Testis (tissue), 3 donors: Measurements from ENCODE around the gene ARL6IP4. TPM values are rescaled to one million over a fixed set of nuclear protein-coding genes. Genes with fewer than 3 reads are reported as not detected.

Source experiments
- DNase-seq: peaks from one replicate; pipeline ENCODE4 v3.0.0-alpha.2; 2019
- H3K27ac ChIP-seq, 2 donors: fragments of 200-600 bp; sonication (generic); one replicate each; pipeline ENCODE4 v1.5.1; 2019
- H3K27me3 ChIP-seq: fragments of 200-600 bp; sonication (generic); one replicate; pipeline ENCODE4 v1.5.1; 2019
- H3K36me3 ChIP-seq: fragments of 200-600 bp; sonication (generic); one replicate; pipeline ENCODE4 v1.5.1; 2017; ENCODE audit warnings: low read depth; ENCODE audit errors: missing control alignments
- H3K4me1 ChIP-seq: fragments of 200-600 bp; sonication (generic); one replicate; pipeline ENCODE4 v1.5.1; 2019
- H3K4me3 ChIP-seq, 2 donors: fragments of 200-600 bp; sonication (generic); one replicate each; pipeline ENCODE4 v1.5.1; 2017 to 2019
- H3K9me3 ChIP-seq: fragments of 200-600 bp; sonication (generic); one replicate; pipeline ENCODE4 v1.5.1; 2017
- POLR2A ChIP-seq: fragments of 450-650 bp; IDR thresholded peaks from one replicate; pipeline ENCODE4 v1.6.1; 2017; ENCODE audit warnings: antibody characterized with exemption, mild to moderate bottlenecking, moderate library complexity
- WGBS, 2 donors: methylation state at CpG; one replicate each; pipeline ENCODE4 v1.1.5; 2018; 5-methylcytosine and 5-hydroxymethylcytosine counted together
- intact Hi-C: fragments of 100-400 bp; cut with DNase I; formaldehyde crosslinking; loops from one replicate; pipeline ENCODE4 v1.15.1; 2023; ENCODE audit warnings: low total_unique reads
- polyA plus RNA-seq: library from polyadenylated mRNA; stranded (reverse); fragments of 350-450 nt; fragmentation: Illumina TruSeq; extraction: RNeasy Lipid Tissue Mini Kit (QIAGEN cat#74804); gene quantifications from one replicate; pipeline ENCODE4 v1.2.3, GENCODE V29; 2014; ENCODE audit warnings: low read depth, low replicate concordance; ENCODE audit not compliant: insufficient read depth
- total RNA-seq, 2 donors: library from RNA; depleted of rRNA; stranded (reverse); fragments of >200 nt; gene quantifications; one replicate each; pipeline ENCODE4 v1.2.3, GENCODE V29; 2016
- TF ChIP-seq, protein P1 (sequence below), 3 experiments: fragments of 450-650 bp in 2 of 3; fragments of 200-600 bp in 1 of 3; sonication (generic) in 1 of 3; IDR thresholded peaks; one replicate each; pipeline ENCODE4 v1.5.1; 2016 to 2019; ENCODE audit warnings: antibody characterized with exemption in 3 of 3, mild to moderate bottlenecking in 2 of 3, moderate library complexity in 1 of 3

Gene ARL6IP4
- total and polyA plus RNA-seq, 3 donors from 2014 or later = 169 to 210 (median 190) TPM

DNA sequence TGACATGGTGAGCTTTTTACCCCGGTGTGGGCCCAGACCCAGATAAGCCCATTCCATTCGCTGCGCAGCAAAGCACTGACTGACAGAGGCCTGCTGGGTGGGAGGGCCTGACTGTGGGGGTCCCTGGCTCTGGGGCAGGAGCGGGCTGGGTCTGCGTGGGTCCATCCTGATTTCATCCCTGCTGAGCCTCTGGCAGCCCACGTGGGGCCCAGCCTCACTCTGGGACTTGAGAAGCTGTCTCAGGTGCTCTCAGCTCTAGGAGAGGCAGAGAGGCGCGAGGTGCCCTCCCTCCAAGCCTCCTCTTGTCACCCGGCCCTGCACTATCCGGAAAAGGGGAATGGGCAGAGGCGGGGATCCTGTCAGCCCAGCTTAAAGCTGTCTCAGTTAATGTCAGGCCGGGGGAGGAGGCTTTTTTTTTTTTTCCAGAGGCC lies 15.1 kb upstream of the ARL6IP4 start:
- TF ChIP-seq, protein P1, sequence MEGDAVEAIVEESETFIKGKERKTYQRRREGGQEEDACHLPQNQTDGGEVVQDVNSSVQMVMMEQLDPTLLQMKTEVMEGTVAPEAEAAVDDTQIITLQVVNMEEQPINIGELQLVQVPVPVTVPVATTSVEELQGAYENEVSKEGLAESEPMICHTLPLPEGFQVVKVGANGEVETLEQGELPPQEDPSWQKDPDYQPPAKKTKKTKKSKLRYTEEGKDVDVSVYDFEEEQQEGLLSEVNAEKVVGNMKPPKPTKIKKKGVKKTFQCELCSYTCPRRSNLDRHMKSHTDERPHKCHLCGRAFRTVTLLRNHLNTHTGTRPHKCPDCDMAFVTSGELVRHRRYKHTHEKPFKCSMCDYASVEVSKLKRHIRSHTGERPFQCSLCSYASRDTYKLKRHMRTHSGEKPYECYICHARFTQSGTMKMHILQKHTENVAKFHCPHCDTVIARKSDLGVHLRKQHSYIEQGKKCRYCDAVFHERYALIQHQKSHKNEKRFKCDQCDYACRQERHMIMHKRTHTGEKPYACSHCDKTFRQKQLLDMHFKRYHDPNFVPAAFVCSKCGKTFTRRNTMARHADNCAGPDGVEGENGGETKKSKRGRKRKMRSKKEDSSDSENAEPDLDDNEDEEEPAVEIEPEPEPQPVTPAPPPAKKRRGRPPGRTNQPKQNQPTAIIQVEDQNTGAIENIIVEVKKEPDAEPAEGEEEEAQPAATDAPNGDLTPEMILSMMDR (IDR thresholded peaks at IDR 0.05) = no peak
- TF ChIP-seq POLR2A = no peak
- H3K4me1 ChIP-seq = peaks cover 39% of the 10 kb centered on the region
- no peaks in the 10 kb centered on the region for H3K36me3 ChIP-seq
- DNase-seq = no peak
- no peaks in the 10 kb centered on the region for H3K9me3 ChIP-seq
- intact Hi-C loops = no loop called here
- peak overlapping the region; percentile 57 to 67 for H3K4me3 ChIP-seq
- H3K27me3 ChIP-seq = no peaks in the 10 kb centered on the region
- WGBS, 2 donors = 14 to 18% methylated on average over 10 to 12 of the region's 12 CpGs
- H3K27ac ChIP-seq = peak overlapping the region in 1 of 2 donors; percentile 8

DNA sequence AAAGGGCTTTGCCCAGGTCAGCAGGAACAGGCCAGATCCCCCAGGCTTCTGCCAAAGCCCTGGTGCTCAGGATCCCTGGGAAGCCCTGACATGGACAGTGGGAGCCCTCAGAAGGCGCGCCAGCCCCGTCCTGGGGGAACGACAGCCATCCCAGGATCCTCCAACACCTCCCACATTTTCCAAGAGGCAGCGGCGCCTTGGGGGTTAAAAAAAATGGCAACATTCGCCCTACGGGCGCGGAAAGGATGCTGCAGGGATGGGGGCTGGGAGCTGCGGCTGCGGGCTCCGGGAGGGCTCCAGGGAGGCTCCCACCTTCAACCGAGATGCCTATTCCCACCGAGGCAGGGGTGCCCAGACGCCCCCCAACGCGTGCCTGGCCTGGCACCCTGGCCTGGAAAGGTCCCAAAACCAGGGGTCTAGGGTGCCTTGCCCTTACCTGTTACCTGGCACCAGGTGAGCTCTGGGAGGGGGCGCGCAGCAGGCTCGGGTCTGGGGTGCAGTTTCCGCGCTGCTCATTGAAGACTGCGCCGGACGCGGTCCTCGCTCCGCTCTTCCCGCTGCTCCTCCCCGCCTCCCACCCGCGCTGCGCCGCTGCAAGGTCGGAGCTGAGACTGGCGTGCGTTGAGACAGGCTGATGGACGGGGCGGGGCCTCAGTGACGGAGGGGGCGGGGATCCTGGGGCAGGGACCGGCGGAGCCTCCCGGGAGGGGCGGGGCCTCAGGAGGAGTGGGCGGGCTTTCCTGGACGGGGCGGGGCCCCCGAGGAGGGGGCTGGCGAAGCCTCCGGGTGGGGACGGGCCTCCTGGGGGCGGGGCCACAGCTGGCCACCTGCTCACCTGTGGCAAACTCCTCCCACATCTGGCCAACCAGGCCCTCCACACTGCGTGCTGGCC lies 14.4 kb upstream of the ARL6IP4 start, which contains the start of gene ABCB9:
Gene ABCB9, minus strand, starts transcription at position 613 of the 892 bp plus-strand sequence. CDS start 6,228 bp downstream, outside the sequence.
- intact Hi-C loops = no loop called here

DNA sequence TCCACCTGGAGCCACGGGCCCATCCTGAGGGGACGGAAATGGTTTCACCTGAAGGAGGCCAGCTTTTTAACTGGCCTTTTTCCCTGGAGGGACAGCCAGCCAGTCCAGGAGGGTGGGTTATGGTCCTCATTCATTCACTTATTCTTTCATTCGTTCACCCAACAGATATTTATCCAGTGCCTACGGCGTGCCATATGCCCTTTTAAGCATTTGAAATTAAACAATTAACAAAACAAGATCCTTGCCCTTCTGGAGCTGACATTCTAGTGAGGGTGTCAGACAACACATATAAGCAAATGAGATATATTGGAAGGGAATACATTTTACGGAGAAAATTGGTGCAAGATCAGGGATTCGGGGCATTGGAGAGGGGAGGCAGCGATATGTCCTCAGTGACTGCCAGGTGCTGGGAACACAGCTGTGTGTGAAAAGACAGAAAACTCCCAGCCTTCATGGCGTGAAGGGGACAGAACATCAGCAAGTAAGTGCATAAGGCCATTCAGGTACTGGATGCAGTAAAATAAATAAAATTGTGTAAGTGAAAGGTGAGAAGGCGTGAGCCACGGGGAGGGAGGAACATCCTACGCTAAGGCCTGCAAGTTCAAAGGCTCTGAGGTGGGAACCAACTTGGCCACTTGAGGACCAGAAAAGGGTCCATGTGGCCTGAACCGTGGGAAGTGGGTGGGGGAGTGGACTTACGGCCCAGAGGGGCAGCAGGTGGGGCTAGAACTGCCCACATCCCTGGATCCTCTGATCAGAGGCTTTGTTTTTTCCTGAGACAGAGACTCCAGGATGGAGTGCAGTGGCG lies 13.5 kb upstream of the ARL6IP4 start:
- H3K4me1 ChIP-seq = peaks cover 33% of the 10 kb centered on the region
- WGBS, 2 donors = 49 to 52% methylated on average over 15 of the region's 15 CpGs
- H3K27me3 ChIP-seq = no peaks in the 10 kb centered on the region
- no peaks in the 10 kb centered on the region for H3K36me3 ChIP-seq
- no peak overlapping the region for H3K27ac ChIP-seq
- intact Hi-C loops = no loop called here
- H3K9me3 ChIP-seq = no peaks in the 10 kb centered on the region
- no peak overlapping the region for H3K4me3 ChIP-seq
- TF ChIP-seq POLR2A = no peak
- TF ChIP-seq, protein P1 (IDR thresholded peaks at IDR 0.05) = no peak
- no peak for DNase-seq

More for the DNA sequence above, 14.4 kb upstream of the ARL6IP4 start, which contains the start of gene ABCB9:
- TF ChIP-seq POLR2A = peak; percentile 35
- TF ChIP-seq, protein P1 (IDR thresholded peaks at IDR 0.05) = no peak
- peaks cover 39% of the 10 kb centered on the region for H3K4me1 ChIP-seq
- peak within 1 kb of the TSS; percentile 57 to 67 for H3K4me3 ChIP-seq
- no peaks in the 10 kb centered on the region for H3K36me3 ChIP-seq
- H3K27me3 ChIP-seq = no peaks in the 10 kb centered on the region
- peak; percentile 97 for DNase-seq
- no peaks in the 10 kb centered on the region for H3K9me3 ChIP-seq
- H3K27ac ChIP-seq = peak within 1 kb of the TSS in 1 of 2 donors; percentile 8
- 1 to 3% methylated on average over 33 to 42 of the region's 55 CpGs for WGBS, 2 donors

DNA sequence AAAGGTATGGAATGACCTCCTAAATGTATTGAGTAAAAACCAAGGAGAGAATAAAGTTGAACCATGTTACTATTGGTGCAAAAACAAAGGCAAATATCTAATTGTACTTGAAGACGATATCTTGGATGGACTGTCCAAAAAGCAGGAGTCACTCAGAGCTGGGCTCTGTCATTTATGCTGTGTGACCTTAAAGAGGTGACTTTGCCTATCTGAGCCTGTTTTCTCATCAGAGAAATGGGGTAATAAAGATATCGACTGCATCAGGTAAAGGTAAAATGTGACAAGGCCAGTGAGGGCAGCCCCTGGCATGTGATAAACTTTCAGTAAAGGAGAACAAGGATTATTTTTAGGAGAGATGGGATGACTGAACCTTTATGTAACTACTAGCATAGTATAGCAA lies 12.4 kb upstream of the ARL6IP4 start:
- Histone ChIP-seq H3K36me3 (no peaks in the 10 kb centered on the region), H3K4me3 (no peak overlapping the region), H3K27me3 (no peaks in the 10 kb centered on the region), H3K27ac (no peak overlapping the region), H3K9me3 (no peaks in the 10 kb centered on the region), H3K4me1 (peaks cover 23% of the 10 kb centered on the region)
- DNase-seq = no peak
- intact Hi-C loops = no loop called here
- 75 to 97% methylated on average over 2 of the region's 2 CpGs for WGBS, 2 donors
- no peak for TF ChIP-seq POLR2A
- TF ChIP-seq, protein P1 (IDR thresholded peaks at IDR 0.05) = no peak
